WTC11 (cell line): ENCODE measurements around the gene CCNYL1. TPM values are rescaled to one million over a fixed set of nuclear protein-coding genes. Genes with fewer than 3 reads are reported as not detected.
A peak's percentile ranks its signal among the peaks of the same experiment; 100 is the strongest.

Experiments used
- ATAC-seq: fragments of 200-7000 bp; cut with Tn5 transposase; 2 replicates; pipeline ENCODE4 v1.10.0; 2021; ENCODE audit warnings: mild to moderate bottlenecking, moderate library complexity
- CTCF ChIA-PET: fragments of 300-600 bp; sonication (Branson Sonifier 250); formaldehyde crosslinking; loops from one replicate; lab custom pipeline; 2021; ENCODE audit warnings: antibody characterized with exemption; lab: Charles Lee
- POLR2A ChIA-PET: fragments of 350-600 bp; sonication (Branson Sonifier 250); formaldehyde crosslinking; loops from one replicate; lab custom pipeline; 2021; ENCODE audit warnings: antibody characterized with exemption; lab: Charles Lee
- DNase-seq: peaks from one replicate; pipeline ENCODE4 v3.0.0; 2021; ENCODE audit warnings: low spot score
- H3K27ac Mint-ChIP-seq: 2 replicates; pipeline ENCODE4 v1.8.0; 2021; ENCODE audit warnings: mixed read lengths
- H3K27me3 Mint-ChIP-seq: 2 replicates; pipeline ENCODE4 v1.8.0; 2021; ENCODE audit warnings: low read depth, mild to moderate bottlenecking, moderate library complexity, mixed read lengths
- H3K36me3 Mint-ChIP-seq: 2 replicates; pipeline ENCODE4 v1.8.0; 2021; ENCODE audit warnings: mixed read lengths
- H3K4me1 Mint-ChIP-seq: 2 replicates; pipeline ENCODE4 v1.8.0; 2022; ENCODE audit warnings: mixed read lengths
- H3K4me3 Mint-ChIP-seq: 2 replicates; pipeline ENCODE4 v1.8.0; 2021; ENCODE audit warnings: mild to moderate bottlenecking, moderate library complexity, mixed read lengths
- H3K9me3 Mint-ChIP-seq: 2 replicates; pipeline ENCODE4 v1.8.0; 2021; ENCODE audit warnings: mixed read lengths
- JAZF1 ChIP-seq: fragments of 250-450 bp; sonication (Bioruptor Pico); IDR thresholded peaks from 2 replicates; pipeline ENCODE4 v1.9.0; 2021; ENCODE audit warnings: moderate library complexity, mild to moderate bottlenecking, inconsistent platforms
- JUN ChIP-seq: sonication (generic); formaldehyde crosslinking; IDR thresholded peaks from 2 replicates; pipeline ENCODE4 v1.8.0; 2023; ENCODE audit warnings: mild to moderate bottlenecking, missing genetic modification reagents
- KAT7 ChIP-seq: sonication (generic); formaldehyde crosslinking; IDR thresholded peaks from 2 replicates; pipeline ENCODE4 v1.8.1; 2023; ENCODE audit warnings: missing genetic modification reagents, mild to moderate bottlenecking, borderline replicate concordance
- NR2C2 ChIP-seq: sonication (generic); formaldehyde crosslinking; IDR thresholded peaks from 2 replicates; pipeline ENCODE4 v1.8.0; 2022; ENCODE audit warnings: mild to moderate bottlenecking, missing genetic modification reagents
- ZNF232 ChIP-seq: sonication (generic); formaldehyde crosslinking; IDR thresholded peaks from 2 replicates; pipeline ENCODE4 v1.8.0; 2022; ENCODE audit warnings: mild to moderate bottlenecking, missing genetic modification reagents
- ZNF317 ChIP-seq: sonication (generic); formaldehyde crosslinking; IDR thresholded peaks from 2 replicates; pipeline ENCODE4 v1.8.1; 2023; ENCODE audit warnings: low read depth, mild to moderate bottlenecking, moderate library complexity, missing genetic modification reagents, borderline replicate concordance
- total RNA-seq: library from RNA; stranded (reverse); gene quantifications from 3 replicates; pipeline ENCODE4 v1.2.3, GENCODE V29; 2021
- TF ChIP-seq, protein P1 (sequence below): sonication (generic); formaldehyde crosslinking; IDR thresholded peaks from 2 replicates; pipeline ENCODE4 v1.8.0; 2023; ENCODE audit warnings: missing genetic modification reagents, mild to moderate bottlenecking, borderline replicate concordance
- TF ChIP-seq, protein P2 (sequence below): fragments of 250-450 bp; sonication (Bioruptor Pico); IDR thresholded peaks from 2 replicates; pipeline ENCODE4 v2.1.2; 2022; ENCODE audit warnings: mild to moderate bottlenecking, moderate library complexity
- TF ChIP-seq, protein P3 (sequence below): sonication (generic); formaldehyde crosslinking; IDR thresholded peaks from 2 replicates; pipeline ENCODE4 v1.8.0; 2022; ENCODE audit warnings: mild to moderate bottlenecking, missing genetic modification reagents
- TF ChIP-seq, protein P4 (sequence below): sonication (generic); formaldehyde crosslinking; IDR thresholded peaks from 2 replicates; pipeline ENCODE4 v1.8.0; 2023; ENCODE audit warnings: missing genetic modification reagents
- TF ChIP-seq, protein P5 (sequence below): sonication (generic); formaldehyde crosslinking; IDR thresholded peaks from 2 replicates; pipeline ENCODE4 v1.8.0; 2022; ENCODE audit warnings: mild to moderate bottlenecking, missing genetic modification reagents

The CCNYL1 gene
- total RNA-seq, 1 experiment from 2014 or later: 31.6 TPM

DNA sequence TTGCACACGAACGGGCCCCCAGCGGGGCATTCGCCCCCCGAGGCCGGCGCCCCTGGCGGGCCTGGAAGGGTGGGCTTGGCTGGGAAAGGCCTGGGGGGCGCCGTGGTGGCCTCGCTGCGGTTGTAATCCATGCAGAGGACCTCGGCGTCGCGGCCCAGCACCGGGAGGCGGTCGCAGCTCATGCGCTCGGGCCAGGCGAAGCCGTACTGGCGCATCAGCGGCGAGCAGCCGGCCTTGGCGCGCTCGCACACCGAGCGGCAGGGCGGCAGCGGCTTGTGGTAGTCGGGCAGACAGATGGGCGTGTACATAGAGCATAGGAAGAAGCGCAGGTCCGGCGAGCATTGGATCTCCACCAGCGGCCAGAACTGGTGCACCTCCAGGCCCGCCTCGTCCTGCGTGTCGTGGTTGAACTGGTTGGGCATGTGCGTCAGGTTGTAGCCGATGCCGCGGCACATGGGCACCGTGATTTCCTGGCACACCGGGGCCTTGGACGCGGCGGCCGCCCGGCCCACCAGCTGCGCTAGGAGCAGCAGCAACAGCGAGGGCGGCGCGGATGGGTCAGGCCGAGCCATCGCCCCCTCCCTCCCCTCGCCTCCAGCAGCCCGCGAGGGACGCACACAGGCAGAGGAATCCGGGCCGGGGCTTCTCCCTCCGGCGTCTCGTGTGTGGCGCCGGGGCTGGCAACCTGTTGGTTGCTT is 56.9 kb downstream of the CCNYL1 start (continued):
- TF ChIP-seq, protein P1, sequence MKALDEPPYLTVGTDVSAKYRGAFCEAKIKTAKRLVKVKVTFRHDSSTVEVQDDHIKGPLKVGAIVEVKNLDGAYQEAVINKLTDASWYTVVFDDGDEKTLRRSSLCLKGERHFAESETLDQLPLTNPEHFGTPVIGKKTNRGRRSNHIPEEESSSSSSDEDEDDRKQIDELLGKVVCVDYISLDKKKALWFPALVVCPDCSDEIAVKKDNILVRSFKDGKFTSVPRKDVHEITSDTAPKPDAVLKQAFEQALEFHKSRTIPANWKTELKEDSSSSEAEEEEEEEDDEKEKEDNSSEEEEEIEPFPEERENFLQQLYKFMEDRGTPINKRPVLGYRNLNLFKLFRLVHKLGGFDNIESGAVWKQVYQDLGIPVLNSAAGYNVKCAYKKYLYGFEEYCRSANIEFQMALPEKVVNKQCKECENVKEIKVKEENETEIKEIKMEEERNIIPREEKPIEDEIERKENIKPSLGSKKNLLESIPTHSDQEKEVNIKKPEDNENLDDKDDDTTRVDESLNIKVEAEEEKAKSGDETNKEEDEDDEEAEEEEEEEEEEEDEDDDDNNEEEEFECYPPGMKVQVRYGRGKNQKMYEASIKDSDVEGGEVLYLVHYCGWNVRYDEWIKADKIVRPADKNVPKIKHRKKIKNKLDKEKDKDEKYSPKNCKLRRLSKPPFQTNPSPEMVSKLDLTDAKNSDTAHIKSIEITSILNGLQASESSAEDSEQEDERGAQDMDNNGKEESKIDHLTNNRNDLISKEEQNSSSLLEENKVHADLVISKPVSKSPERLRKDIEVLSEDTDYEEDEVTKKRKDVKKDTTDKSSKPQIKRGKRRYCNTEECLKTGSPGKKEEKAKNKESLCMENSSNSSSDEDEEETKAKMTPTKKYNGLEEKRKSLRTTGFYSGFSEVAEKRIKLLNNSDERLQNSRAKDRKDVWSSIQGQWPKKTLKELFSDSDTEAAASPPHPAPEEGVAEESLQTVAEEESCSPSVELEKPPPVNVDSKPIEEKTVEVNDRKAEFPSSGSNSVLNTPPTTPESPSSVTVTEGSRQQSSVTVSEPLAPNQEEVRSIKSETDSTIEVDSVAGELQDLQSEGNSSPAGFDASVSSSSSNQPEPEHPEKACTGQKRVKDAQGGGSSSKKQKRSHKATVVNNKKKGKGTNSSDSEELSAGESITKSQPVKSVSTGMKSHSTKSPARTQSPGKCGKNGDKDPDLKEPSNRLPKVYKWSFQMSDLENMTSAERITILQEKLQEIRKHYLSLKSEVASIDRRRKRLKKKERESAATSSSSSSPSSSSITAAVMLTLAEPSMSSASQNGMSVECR: no peak
- TF ChIP-seq, protein P2, sequence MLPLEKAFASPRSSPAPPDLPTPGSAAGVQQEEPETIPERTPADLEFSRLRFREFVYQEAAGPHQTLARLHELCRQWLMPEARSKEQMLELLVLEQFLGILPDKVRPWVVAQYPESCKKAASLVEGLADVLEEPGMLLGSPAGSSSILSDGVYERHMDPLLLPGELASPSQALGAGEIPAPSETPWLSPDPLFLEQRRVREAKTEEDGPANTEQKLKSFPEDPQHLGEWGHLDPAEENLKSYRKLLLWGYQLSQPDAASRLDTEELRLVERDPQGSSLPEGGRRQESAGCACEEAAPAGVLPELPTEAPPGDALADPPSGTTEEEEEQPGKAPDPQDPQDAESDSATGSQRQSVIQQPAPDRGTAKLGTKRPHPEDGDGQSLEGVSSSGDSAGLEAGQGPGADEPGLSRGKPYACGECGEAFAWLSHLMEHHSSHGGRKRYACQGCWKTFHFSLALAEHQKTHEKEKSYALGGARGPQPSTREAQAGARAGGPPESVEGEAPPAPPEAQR (CRISPR knock-in tag): no peak
- TF ChIP-seq, all 79 proteins: peak for 17

DNA sequence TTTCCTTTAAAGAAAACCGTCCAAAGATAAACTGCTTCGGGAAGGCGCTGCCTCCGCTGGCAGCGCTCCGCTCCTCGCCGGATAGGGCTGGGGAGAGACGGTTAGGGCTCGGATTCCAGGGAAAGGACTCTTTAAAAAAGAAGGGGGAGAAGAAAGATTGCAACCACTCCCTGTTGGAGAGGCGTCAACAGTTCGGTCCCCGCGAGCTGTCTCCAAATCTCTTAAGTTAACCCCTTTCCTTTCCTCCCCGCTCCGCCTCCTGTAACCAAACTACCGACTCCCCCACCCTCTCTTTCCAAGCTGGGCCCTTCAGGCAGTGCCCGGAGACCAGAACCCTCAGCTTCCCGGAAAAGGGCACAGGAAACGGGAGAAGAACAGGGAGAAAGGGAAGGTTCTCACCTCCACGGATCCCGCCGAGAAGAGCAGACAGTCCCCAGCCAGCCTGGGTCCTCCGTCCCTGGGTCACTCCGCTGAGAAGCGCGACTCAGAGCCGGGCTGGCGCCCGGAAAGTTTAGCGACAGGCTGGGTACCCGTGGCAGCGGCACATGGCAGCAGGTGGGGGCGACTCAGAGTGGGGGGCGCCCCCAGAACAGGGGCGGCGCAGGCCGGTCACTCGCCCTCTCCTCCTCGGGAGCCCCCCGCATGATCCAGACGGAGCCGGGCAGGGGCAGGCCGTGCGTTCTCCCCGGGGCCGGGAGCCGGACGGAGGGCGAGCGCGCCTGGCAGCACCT is 57.6 kb downstream of the CCNYL1 start:
- Mint-ChIP-seq H3K9me3 (no peaks in the 10 kb centered on the region), H3K27ac (peak overlapping the region; percentile 84), H3K4me3 (peak overlapping the region; percentile 94), H3K4me1 (peaks cover 71% of the 10 kb centered on the region), H3K36me3 (peaks cover 23% of the 10 kb centered on the region), H3K27me3 (no peaks in the 10 kb centered on the region)
- POLR2A ChIA-PET: interaction anchor here (0.6 to 1.9 kb wide), 12 partner anchors 11 to 297 kb away, joined by 3 to 15 read pairs (median 4); partner anchors contain the start of genes CCNYL1 and METTL21A
- ATAC-seq: no peak
- TF ChIP-seq ZNF232 (CRISPR knock-in tag): no peak
- TF ChIP-seq KAT7 (CRISPR knock-in tag): no peak
- no peak for TF ChIP-seq ZNF317 (CRISPR knock-in tag)
- no peak for TF ChIP-seq NR2C2
- no peak for TF ChIP-seq JAZF1 (CRISPR knock-in tag)
- no peak; the same call in 1 of the 2 replicates for TF ChIP-seq JUN
- TF ChIP-seq, protein P3, sequence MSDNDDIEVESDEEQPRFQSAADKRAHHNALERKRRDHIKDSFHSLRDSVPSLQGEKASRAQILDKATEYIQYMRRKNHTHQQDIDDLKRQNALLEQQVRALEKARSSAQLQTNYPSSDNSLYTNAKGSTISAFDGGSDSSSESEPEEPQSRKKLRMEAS: no peak
- TF ChIP-seq, protein P4, sequence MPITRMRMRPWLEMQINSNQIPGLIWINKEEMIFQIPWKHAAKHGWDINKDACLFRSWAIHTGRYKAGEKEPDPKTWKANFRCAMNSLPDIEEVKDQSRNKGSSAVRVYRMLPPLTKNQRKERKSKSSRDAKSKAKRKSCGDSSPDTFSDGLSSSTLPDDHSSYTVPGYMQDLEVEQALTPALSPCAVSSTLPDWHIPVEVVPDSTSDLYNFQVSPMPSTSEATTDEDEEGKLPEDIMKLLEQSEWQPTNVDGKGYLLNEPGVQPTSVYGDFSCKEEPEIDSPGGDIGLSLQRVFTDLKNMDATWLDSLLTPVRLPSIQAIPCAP: no peak
- TF ChIP-seq, protein P1: peak; percentile 44; the same call in 1 of the 2 replicates
- TF ChIP-seq, protein P5, sequence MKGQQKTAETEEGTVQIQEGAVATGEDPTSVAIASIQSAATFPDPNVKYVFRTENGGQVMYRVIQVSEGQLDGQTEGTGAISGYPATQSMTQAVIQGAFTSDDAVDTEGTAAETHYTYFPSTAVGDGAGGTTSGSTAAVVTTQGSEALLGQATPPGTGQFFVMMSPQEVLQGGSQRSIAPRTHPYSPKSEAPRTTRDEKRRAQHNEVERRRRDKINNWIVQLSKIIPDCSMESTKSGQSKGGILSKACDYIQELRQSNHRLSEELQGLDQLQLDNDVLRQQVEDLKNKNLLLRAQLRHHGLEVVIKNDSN (CRISPR knock-in tag): peak; percentile 27; the same call in 1 of the 2 replicates
- CTCF ChIA-PET: interaction anchor here (0.6 to 6.3 kb wide), 14 partner anchors 23 to 271 kb away, joined by 3 to 95 read pairs (median 6); partner anchors contain the start of genes CCNYL1 and METTL21A
- peak; percentile 25 for DNase-seq
